ENCODE data around the gene STK32C.

The STK32C gene

GRCh38 chr10:132206806-132207535 lies 100.8 kb downstream of the STK32C start:
- DNase-seq, result no peak

GRCh38 chr10:132206377-132206745 lies 101.4 kb downstream of the STK32C start:
- no peak for DNase-seq

- no peak for DNase-seq
These were observed 101.9 kb downstream of the STK32C start for GRCh38 chr10:132205650-132206376.

GRCh38 chr10:132204781-132205473 lies 102.8 kb downstream of the STK32C start:
- no peak for DNase-seq

- no peak for DNase-seq
These were observed 103.5 kb downstream of the STK32C start for GRCh38 chr10:132204078-132204780.

- no peak for DNase-seq
These were observed 104.3 kb downstream of the STK32C start for GRCh38 chr10:132203256-132204077.

- no peak for DNase-seq
These were observed 105.4 kb downstream of the STK32C start for GRCh38 chr10:132202070-132202970.

GRCh38 chr10:132201111-132201969 lies 106.4 kb downstream of the STK32C start:
- no peak for DNase-seq

GRCh38 chr10:132200344-132201110 lies 107.2 kb downstream of the STK32C start:
- DNase-seq, result no peak

GRCh38 chr10:132199854-132200311 lies 107.9 kb downstream of the STK32C start:
- DNase-seq, result no peak

GRCh38 chr10:132199268-132199853 lies 108.4 kb downstream of the STK32C start:
- DNase-seq, result no peak

- no peak for DNase-seq
These were observed 109.2 kb downstream of the STK32C start for GRCh38 chr10:132198381-132199181.

- no peak for DNase-seq
These were observed 109.7 kb downstream of the STK32C start for GRCh38 chr10:132198068-132198370.

- DNase-seq, result no peak
These were observed 110.3 kb downstream of the STK32C start for GRCh38 chr10:132197271-132198067.

- DNase-seq, result no peak
These were observed 111.3 kb downstream of the STK32C start for GRCh38 chr10:132196178-132197113.

All from stimulated activated CD4-positive, alpha-beta T cell treated with anti-CD3 and anti-CD28 coated beads, Interleukin-2, amount 100 ng/mL, for 48 hours (primary cell).